IMR-90 (cell line): ENCODE results near the gene FOXO6. TPM values are rescaled to one million over a fixed set of nuclear protein-coding genes. Genes with fewer than 3 reads are reported as not detected.

Source experiments
- ATAC-seq: fragments of 200-7000 bp; cut with Tn5 transposase; 2 replicates; pipeline ENCODE4 v1.9.1; 2020; ENCODE audit warnings: low read depth, mild to moderate bottlenecking, moderate library complexity
- BruUV-seq: library from RNA; stranded (reverse); fragments of 400-500 nt; replicated peaks from 2 replicates; lab custom pipeline; 2021; lab: Mats Ljungman, UMichigan
- CTCF ChIA-PET: fragments of 300-600 bp; formaldehyde crosslinking; extraction: SDS; loops from one replicate; lab custom pipeline; 2021; ENCODE audit warnings: antibody characterized with exemption; lab: Yijun Ruan, JAX
- POLR2A ChIA-PET: fragments of 300-600 bp; sonication (Branson Sonifier 250); formaldehyde crosslinking; loops from one replicate; lab custom pipeline; 2022; ENCODE audit warnings: antibody characterized with exemption; ENCODE audit not compliant: unreplicated experiment; lab: Charles Lee
- DNase-seq: peaks from one replicate; pipeline ENCODE4 v3.0.0; 2013
- H2AFZ ChIP-seq: replicated peaks from 2 replicates; pipeline ENCODE3; 2013; ENCODE audit warnings: low read length, mild to moderate bottlenecking; ENCODE audit not compliant: poor library complexity
- H2AK5ac ChIP-seq: 2 replicates; pipeline ENCODE4 v1.6.1; 2013; ENCODE audit warnings: low read depth, low read length, inconsistent platforms
- H2AK9ac ChIP-seq: replicated peaks from 2 replicates; pipeline ENCODE3; 2013; ENCODE audit warnings: mild to moderate bottlenecking, low read depth, low read length, moderate library complexity; ENCODE audit not compliant: poor library complexity
- H2BK120ac ChIP-seq: 2 replicates; pipeline ENCODE4 v1.6.1; 2013; ENCODE audit warnings: low read depth, low read length, inconsistent platforms
- H2BK15ac ChIP-seq: 3 replicates; pipeline ENCODE4 v1.6.1; 2013; ENCODE audit warnings: low read depth, low read length, inconsistent platforms
- H2BK20ac ChIP-seq: 2 replicates; pipeline ENCODE4 v1.6.1; 2013; ENCODE audit warnings: low read depth, mild to moderate bottlenecking, inconsistent platforms, low read length, moderate library complexity
- H2BK5ac ChIP-seq: 2 replicates; pipeline ENCODE4 v1.6.1; 2013; ENCODE audit warnings: mild to moderate bottlenecking, low read depth, low read length, inconsistent platforms; ENCODE audit not compliant: poor library complexity, severe bottlenecking
- H3K14ac ChIP-seq: replicated peaks from 2 replicates; pipeline ENCODE4 v1.6.1; 2013; ENCODE audit warnings: low read depth, low read length, inconsistent platforms
- H3K18ac ChIP-seq: 2 replicates; pipeline ENCODE4 v1.6.1; 2013; ENCODE audit warnings: low read depth, low read length, control low read depth
- H3K23ac ChIP-seq: 2 replicates; pipeline ENCODE4 v1.6.1; 2013; ENCODE audit warnings: low read depth, low read length, inconsistent platforms
- H3K27ac ChIP-seq: 2 replicates; pipeline ENCODE4 v1.5.1; 2013; ENCODE audit warnings: mild to moderate bottlenecking, control low read depth, low read length; ENCODE audit not compliant: insufficient read depth
- H3K27me3 ChIP-seq: 2 replicates; pipeline ENCODE4 v1.6.1; 2013; ENCODE audit warnings: low read length; ENCODE audit not compliant: control insufficient read depth, insufficient read depth
- H3K36me3 ChIP-seq: 2 replicates; pipeline ENCODE4 v1.6.1; 2013; ENCODE audit warnings: low read length, mixed read lengths; ENCODE audit not compliant: control insufficient read depth, insufficient read depth
- H3K4ac ChIP-seq: 2 replicates; pipeline ENCODE4 v1.6.1; 2013; ENCODE audit warnings: low read depth, low read length, inconsistent platforms
- H3K4me1 ChIP-seq: 2 replicates; pipeline ENCODE4 v1.6.1; 2013; ENCODE audit warnings: low read length, mixed read lengths; ENCODE audit not compliant: control insufficient read depth, insufficient read depth
- H3K4me2 ChIP-seq: 2 replicates; pipeline ENCODE4 v1.6.1; 2013; ENCODE audit warnings: low read depth, mild to moderate bottlenecking, control low read depth, low read length, moderate library complexity
- H3K4me3 ChIP-seq: 2 replicates; pipeline ENCODE4 v1.5.1; 2013; ENCODE audit warnings: low read depth, mild to moderate bottlenecking, control low read depth, low read length, moderate library complexity; ENCODE audit not compliant: insufficient read depth
- H3K56ac ChIP-seq: 2 replicates; pipeline ENCODE4 v1.6.1; 2013; ENCODE audit warnings: low read length, inconsistent platforms; ENCODE audit not compliant: insufficient read depth; ENCODE audit errors: extremely low read depth
- H3K79me1 ChIP-seq, 2 experiments: 2 replicates each; pipeline ENCODE4 v1.6.1; 2013; ENCODE audit warnings: low read length in 2 of 2, inconsistent platforms in 1 of 2, low read depth in 1 of 2
- H3K9ac ChIP-seq: 2 replicates; pipeline ENCODE4 v1.6.1; 2013; ENCODE audit warnings: low read depth, low read length, control low read depth
- H3K9me1 ChIP-seq: 2 replicates; pipeline ENCODE4 v1.6.1; 2013; ENCODE audit warnings: low read length, inconsistent platforms; ENCODE audit not compliant: insufficient read depth
- H3K9me3 ChIP-seq: 2 replicates; pipeline ENCODE4 v1.6.1; 2013; ENCODE audit warnings: low read length; ENCODE audit not compliant: control insufficient read depth, insufficient read depth
- H4K20me1 ChIP-seq: 2 replicates; pipeline ENCODE4 v1.6.1; 2013; ENCODE audit warnings: low read length, inconsistent platforms; ENCODE audit not compliant: insufficient read depth
- H4K5ac ChIP-seq: 2 replicates; pipeline ENCODE4 v1.6.1; 2013; ENCODE audit warnings: mild to moderate bottlenecking, low read depth, low read length, control low read depth
- H4K8ac ChIP-seq, 2 experiments: 2 replicates each; pipeline ENCODE4 v1.6.1; 2013; ENCODE audit warnings: low read depth in 2 of 2, low read length in 2 of 2, control low read depth in 1 of 2, inconsistent platforms in 1 of 2
- H4K91ac ChIP-seq: 2 replicates; pipeline ENCODE4 v1.6.1; 2013; ENCODE audit warnings: low read depth, low read length, inconsistent platforms; ENCODE audit not compliant: insufficient read depth
- BHLHE40 ChIP-seq: fragments of 150-350 bp; IDR thresholded peaks from 2 replicates; pipeline ENCODE4 v1.6.1; 2016; ENCODE audit warnings: mild to moderate bottlenecking, low read depth, low read length
- CEBPB ChIP-seq: IDR thresholded peaks from 2 replicates; pipeline ENCODE4 v1.6.1; 2012; ENCODE audit warnings: low read depth, low read length, improper control_type of control experiment
- CHD1 ChIP-seq: IDR thresholded peaks from 2 replicates; pipeline ENCODE4 v1.6.1; 2012; ENCODE audit warnings: low read depth, low read length, improper control_type of control experiment
- CTCF ChIP-seq: conservative IDR thresholded peaks from 2 replicates; pipeline ENCODE4 v1.5.1; 2012; ENCODE audit warnings: mild to moderate bottlenecking, low read depth, low read length, improper control_type of control experiment
- ELK1 ChIP-seq: fragments of 150-350 bp; IDR thresholded peaks from 2 replicates; pipeline ENCODE4 v1.6.1; 2016; ENCODE audit warnings: low read depth, mild to moderate bottlenecking, low read length, moderate library complexity, borderline replicate concordance
- FOS ChIP-seq: fragments of 150-350 bp; IDR thresholded peaks from 2 replicates; pipeline ENCODE4 v1.6.1; 2016; ENCODE audit warnings: low read depth, low read length
- MAFK ChIP-seq: IDR thresholded peaks from 2 replicates; pipeline ENCODE4 v1.6.1; 2012; ENCODE audit warnings: low read depth, low read length, improper control_type of control experiment
- MAZ ChIP-seq: IDR thresholded peaks from 2 replicates; pipeline ENCODE4 v1.6.1; 2012; ENCODE audit warnings: low read depth, mild to moderate bottlenecking, low read length, improper control_type of control experiment, moderate library complexity, borderline replicate concordance
- MXI1 ChIP-seq: IDR thresholded peaks from 2 replicates; pipeline ENCODE4 v1.6.1; 2012; ENCODE audit warnings: low read depth, mild to moderate bottlenecking, low read length, moderate library complexity, borderline replicate concordance
- NFE2L2 ChIP-seq: fragments of 150-350 bp; IDR thresholded peaks from 2 replicates; pipeline ENCODE4 v1.6.1; 2016; ENCODE audit warnings: low read depth, mild to moderate bottlenecking, low read length
- POLR2A ChIP-seq: IDR thresholded peaks from 2 replicates; pipeline ENCODE4 v1.6.1; 2012; ENCODE audit warnings: mild to moderate bottlenecking, low read depth, low read length
- RAD21 ChIP-seq: IDR thresholded peaks from 2 replicates; pipeline ENCODE4 v1.6.1; 2012; ENCODE audit warnings: low read length, improper control_type of control experiment
- RCOR1 ChIP-seq: IDR thresholded peaks from 2 replicates; pipeline ENCODE4 v1.6.1; 2012; ENCODE audit warnings: mild to moderate bottlenecking, low read length, improper control_type of control experiment; ENCODE audit not compliant: insufficient replicate concordance
- RFX5 ChIP-seq: IDR thresholded peaks from 2 replicates; pipeline ENCODE4 v1.8.0; 2012; ENCODE audit warnings: low read depth, mild to moderate bottlenecking, low read length, moderate library complexity
- SMC3 ChIP-seq: fragments of 150-350 bp; IDR thresholded peaks from 2 replicates; pipeline ENCODE4 v1.6.1; 2016; ENCODE audit warnings: low read depth, mild to moderate bottlenecking, antibody characterized with exemption, low read length, moderate library complexity
- USF2 ChIP-seq: fragments of 150-350 bp; IDR thresholded peaks from 2 replicates; pipeline ENCODE4 v1.6.1; 2017; ENCODE audit warnings: mild to moderate bottlenecking, antibody characterized with exemption, low read length, low read depth
- whole genome bisulfite sequencing, 2 experiments: methylation state at CpG; one replicate each; pipeline versions ENCODE4 v1.1.5 to v1.1.7; 2013; ENCODE audit warnings: missing lambda C conversion rate in 2 of 2; ENCODE audit not compliant: insufficient read length in 1 of 2; ENCODE audit errors: extremely low coverage in 2 of 2; 5-methylcytosine and 5-hydroxymethylcytosine counted together
- dilution Hi-C: fragments of 300-500 bp; cut with HindIII; formaldehyde crosslinking; loops from one replicate; pipeline ENCODE4 v1.14.3; 2018; ENCODE audit warnings: low sequenced_read_pairs; ENCODE audit not compliant: unreplicated experiment
- in situ Hi-C: fragments of 300-500 bp; cut with MboI; formaldehyde crosslinking; loops from 3 replicates; pipeline ENCODE4 v1.14.3; 2019; ENCODE audit warnings: low sequenced_read_pairs, inconsistent platforms, mixed read lengths
- intact Hi-C: fragments of 100-400 bp; cut with micrococcal nuclease; formaldehyde crosslinking; loops from 2 replicates; pipeline ENCODE4 v1.10.0; 2022
- polyA plus RNA-seq, 3 experiments: library from polyadenylated mRNA; depleted of rRNA; stranded (reverse); fragments of >200 nt; gene quantifications; 2 replicates each; pipeline ENCODE4 v1.2.3, GENCODE V29; 2012; ENCODE audit warnings: low replicate concordance in 1 of 3
- total RNA-seq: library from RNA; depleted of rRNA; stranded (reverse); fragments of >200 nt; gene quantifications from 2 replicates; pipeline ENCODE4 v1.2.3, GENCODE V29; 2012

Gene FOXO6
- total and polyA plus RNA-seq, 2 of the 4 experiments (the other 2 are of a cell fraction), result not detected

- Histone ChIP-seq H4K20me1 (0 out of 2 replicates have a peak, but pooled peaks cover 5% of the 10 kb centered on the region), H3K18ac (no peak overlapping the region), H3K56ac (no peak overlapping the region), H2BK20ac (no peak overlapping the region), H3K27ac (no peak overlapping the region), H3K9me1 (no peaks in the 10 kb centered on the region), H3K4ac (no peak overlapping the region), H3K79me1 (no peaks in the 10 kb centered on the region), H2AK5ac (no peak overlapping the region), H2BK5ac (no peak overlapping the region), H4K8ac (no peak overlapping the region), H3K9ac (no peak overlapping the region), H4K91ac (no peak overlapping the region), H2BK15ac (no peak overlapping the region), H3K23ac (no peak overlapping the region), H4K5ac (no peak overlapping the region), H3K4me3 (no peak overlapping the region), H3K14ac (no peak overlapping the region), H3K4me2 (no peak overlapping the region), H3K27me3 (peaks cover 77% of the 10 kb centered on the region), H2AFZ (peak overlapping the region; percentile 24), H3K4me1 (peaks cover 1% of the 10 kb centered on the region; the same call in 1 of the 2 replicates), H2AK9ac (no peak overlapping the region), H3K9me3 (no peaks in the 10 kb centered on the region), H2BK120ac (no peak overlapping the region), H3K36me3 (no peaks in the 10 kb centered on the region)
- ATAC-seq, result no peak
- in situ Hi-C loops, result no loop called here
- CTCF ChIA-PET, result no interaction called here
- POLR2A ChIA-PET, result no interaction called here
- DNase-seq, result no peak
- BruUV-seq, result no TSS peak
- intact Hi-C loops, result no loop called here
- no peak for TF ChIP-seq MXI1
- no peak for TF ChIP-seq NFE2L2
- no peak for TF ChIP-seq BHLHE40
- no peak for TF ChIP-seq CTCF
- TF ChIP-seq RAD21, result no peak
- TF ChIP-seq CEBPB, result no peak
- no peak for TF ChIP-seq POLR2A
- no peak for TF ChIP-seq USF2
- no peak for TF ChIP-seq RFX5
- TF ChIP-seq CHD1, result no peak
- no peak for TF ChIP-seq SMC3
- no peak for TF ChIP-seq MAZ
- no peak for TF ChIP-seq ELK1
- no peak for TF ChIP-seq MAFK
- TF ChIP-seq RCOR1, result no peak
- no peak for TF ChIP-seq FOS
- dilution Hi-C loops, result no loop called here
- no CpG with 5 or more reads among the region's 23 CpGs for WGBS, 2 experiments
These were observed 4.7 kb downstream of the FOXO6 start for GRCh38 chr1:41365772-41366454.
